ENCODE results near the gene RHCE.

DNA sequence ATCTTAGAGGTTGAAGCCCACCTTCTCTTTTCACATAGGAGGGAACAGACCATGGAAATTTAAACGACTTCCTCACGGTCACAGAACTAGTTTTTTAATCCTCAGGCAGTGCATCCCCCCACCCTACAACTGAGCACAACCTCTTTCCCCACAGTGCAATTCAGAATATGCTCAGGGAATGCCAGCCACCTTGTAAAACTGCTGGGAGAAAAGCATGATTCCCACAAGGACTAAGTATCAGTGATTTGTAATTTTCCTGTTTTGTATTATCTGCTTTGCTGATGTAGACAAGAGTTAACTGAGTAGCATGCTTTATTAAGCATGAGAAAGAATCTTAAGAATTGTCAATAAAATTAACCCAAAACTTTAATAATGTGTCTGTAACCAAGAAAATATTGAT is 58.7 kb downstream of the RHCE start:
- TF ChIP-seq, protein P1, sequence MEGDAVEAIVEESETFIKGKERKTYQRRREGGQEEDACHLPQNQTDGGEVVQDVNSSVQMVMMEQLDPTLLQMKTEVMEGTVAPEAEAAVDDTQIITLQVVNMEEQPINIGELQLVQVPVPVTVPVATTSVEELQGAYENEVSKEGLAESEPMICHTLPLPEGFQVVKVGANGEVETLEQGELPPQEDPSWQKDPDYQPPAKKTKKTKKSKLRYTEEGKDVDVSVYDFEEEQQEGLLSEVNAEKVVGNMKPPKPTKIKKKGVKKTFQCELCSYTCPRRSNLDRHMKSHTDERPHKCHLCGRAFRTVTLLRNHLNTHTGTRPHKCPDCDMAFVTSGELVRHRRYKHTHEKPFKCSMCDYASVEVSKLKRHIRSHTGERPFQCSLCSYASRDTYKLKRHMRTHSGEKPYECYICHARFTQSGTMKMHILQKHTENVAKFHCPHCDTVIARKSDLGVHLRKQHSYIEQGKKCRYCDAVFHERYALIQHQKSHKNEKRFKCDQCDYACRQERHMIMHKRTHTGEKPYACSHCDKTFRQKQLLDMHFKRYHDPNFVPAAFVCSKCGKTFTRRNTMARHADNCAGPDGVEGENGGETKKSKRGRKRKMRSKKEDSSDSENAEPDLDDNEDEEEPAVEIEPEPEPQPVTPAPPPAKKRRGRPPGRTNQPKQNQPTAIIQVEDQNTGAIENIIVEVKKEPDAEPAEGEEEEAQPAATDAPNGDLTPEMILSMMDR (IDR thresholded peaks at IDR 0.05; ENCODE audit: insufficient read depth, low read length, poor library complexity, severe bottlenecking) = no peak
- TF ChIP-seq EZH2phosphoT487 (conservative IDR thresholded peaks at IDR 0.05; ENCODE audit: low read length) = no peak
